NK-92 (cell line): Measurements from ENCODE around the gene GPR160.
"Not testable (repeated sequence)": the region's sequence is repeated elsewhere in the genome, so short reads cannot be mapped to it uniquely, and the experiment has no call there.

Source experiments
- DNase-seq: peaks from one replicate; lab custom pipeline; 2025; ENCODE audit not compliant: unreplicated experiment; lab: John Stamatoyannopoulos, UW

GPR160 gene

GRCh38 chr3:170037463-170038433 is at the start of gene GPR160:
TSS of gene GPR160 (plus strand) at chr3:170037995. CDS start at chr3:170083973, 45,978 bp downstream.
- DNase-seq = no peak

- no peak for DNase-seq
Measured at GRCh38 chr3:169990431-169990830, 47.4 kb upstream of the GPR160 start.

GRCh38 chr3:169992156-169992555 is 45.6 kb upstream of the GPR160 start:
- no peak for DNase-seq

GRCh38 chr3:169992781-169993180 is 45.0 kb upstream of the GPR160 start:
- DNase-seq = no peak

GRCh38 chr3:169993761-169994160 is 44.0 kb upstream of the GPR160 start:
- no peak for DNase-seq

- no peak for DNase-seq
Measured at GRCh38 chr3:169996063-169996462, 41.7 kb upstream of the GPR160 start.

GRCh38 chr3:169998668-169999131 is 39.1 kb upstream of the GPR160 start:
- DNase-seq = no peak

GRCh38 chr3:169999433-169999832 is 38.4 kb upstream of the GPR160 start:
- DNase-seq = no peak

- DNase-seq = no peak
Measured at GRCh38 chr3:170000051-170000450, 37.7 kb upstream of the GPR160 start.

GRCh38 chr3:170002231-170002630 is 35.6 kb upstream of the GPR160 start:
- no peak for DNase-seq

GRCh38 chr3:170002879-170003278 is 34.9 kb upstream of the GPR160 start:
- DNase-seq = no peak

GRCh38 chr3:170003881-170004356 is 33.9 kb upstream of the GPR160 start:
- DNase-seq = no peak

GRCh38 chr3:170007031-170007663 is 30.6 kb upstream of the GPR160 start:
- no peak for DNase-seq

GRCh38 chr3:170010498-170010897 is 27.3 kb upstream of the GPR160 start:
- DNase-seq = no peak

GRCh38 chr3:170012683-170013400 is 25.0 kb upstream of the GPR160 start:
- no peak for DNase-seq

GRCh38 chr3:170016057-170016456 is 21.7 kb upstream of the GPR160 start:
- DNase-seq = no peak

- not testable (repeated sequence) for DNase-seq
Measured at GRCh38 chr3:170019306-170019705, 18.5 kb upstream of the GPR160 start.

GRCh38 chr3:170021083-170021482 is 16.7 kb upstream of the GPR160 start:
- DNase-seq = no peak

- no peak for DNase-seq
Measured at GRCh38 chr3:170022336-170022735, 15.5 kb upstream of the GPR160 start.

- DNase-seq = no peak
Measured at GRCh38 chr3:170023165-170023564, 14.6 kb upstream of the GPR160 start.

GRCh38 chr3:170024581-170024980 is 13.2 kb upstream of the GPR160 start:
- no peak for DNase-seq
